ENCODE data around the gene CFAP221.

The CFAP221 gene

GRCh38 chr2:119702203-119702917, 158.1 kb downstream of the CFAP221 start:
- in situ Hi-C loops (cut with HindIII; ENCODE audit: low pct_ligation_motif_present, low sequenced_read_pairs), result no loop called here
- TF ChIP-seq CTCF (IDR thresholded peaks at IDR 0.05; ENCODE audit: low read depth, low read length, missing control alignments), result no peak
- Histone ChIP-seq H3K27me3 (replicated peaks) (no peaks in the 10 kb centered on the region), H3K27ac (no peak overlapping the region), H3K36me3 (replicated peaks) (no peaks in the 10 kb centered on the region), H3K4me3 (ENCODE audit: low read depth, low read length) (no peak overlapping the region)
- DNase-seq, result no peak

- in situ Hi-C loops (cut with HindIII; ENCODE audit: low pct_ligation_motif_present, low sequenced_read_pairs), result no loop called here
- no peaks in the 10 kb centered on the region for H3K36me3 ChIP-seq (replicated peaks)
- peak; percentile 41 for DNase-seq
- peak; percentile 100 for TF ChIP-seq CTCF (IDR thresholded peaks at IDR 0.05; ENCODE audit: low read depth, low read length, missing control alignments)
- H3K4me3 ChIP-seq (ENCODE audit: low read depth, low read length), result no peak overlapping the region
- no peak overlapping the region for H3K27ac ChIP-seq
- H3K27me3 ChIP-seq (replicated peaks), result no peaks in the 10 kb centered on the region
Observed at GRCh38 chr2:119702918-119703401, 158.7 kb downstream of the CFAP221 start.

GRCh38 chr2:119703526-119703925, 159.3 kb downstream of the CFAP221 start:
- in situ Hi-C loops (cut with HindIII; ENCODE audit: low pct_ligation_motif_present, low sequenced_read_pairs), result no loop called here
- no peaks in the 10 kb centered on the region for H3K36me3 ChIP-seq (replicated peaks)
- no peak overlapping the region for H3K27ac ChIP-seq
- no peak for TF ChIP-seq CTCF (IDR thresholded peaks at IDR 0.05; ENCODE audit: low read depth, low read length, missing control alignments)
- H3K4me3 ChIP-seq (ENCODE audit: low read depth, low read length), result no peak overlapping the region
- no peak for DNase-seq
- H3K27me3 ChIP-seq (replicated peaks), result no peaks in the 10 kb centered on the region

GRCh38 chr2:119704670-119705120, 160.4 kb downstream of the CFAP221 start:
- in situ Hi-C loops (cut with HindIII; ENCODE audit: low pct_ligation_motif_present, low sequenced_read_pairs), result no loop called here
- Histone ChIP-seq H3K27ac (no peak overlapping the region), H3K4me3 (ENCODE audit: low read depth, low read length) (no peak overlapping the region), H3K36me3 (replicated peaks) (no peaks in the 10 kb centered on the region), H3K27me3 (replicated peaks) (no peaks in the 10 kb centered on the region)
- TF ChIP-seq CTCF (IDR thresholded peaks at IDR 0.05; ENCODE audit: low read depth, low read length, missing control alignments), result no peak
- no peak for DNase-seq

GRCh38 chr2:119706221-119706620, 162.0 kb downstream of the CFAP221 start:
- TF ChIP-seq CTCF (IDR thresholded peaks at IDR 0.05; ENCODE audit: low read depth, low read length, missing control alignments), result no peak
- Histone ChIP-seq H3K27me3 (replicated peaks) (no peaks in the 10 kb centered on the region), H3K4me3 (ENCODE audit: low read depth, low read length) (no peak overlapping the region), H3K27ac (no peak overlapping the region), H3K36me3 (replicated peaks) (no peaks in the 10 kb centered on the region)
- in situ Hi-C loops (cut with HindIII; ENCODE audit: low pct_ligation_motif_present, low sequenced_read_pairs), result no loop called here
- DNase-seq, result no peak

Data from brain microvascular endothelial cell (primary cell).